GM18526 (cell line): ENCODE results near the gene FCRL6.

ENCODE experiments used
- POLR2A ChIP-seq: IDR thresholded peaks from 3 replicates; pipeline ENCODE4 v1.6.1; 2011; ENCODE audit not compliant: insufficient read length; ENCODE audit errors: extremely low read depth

FCRL6 gene

GRCh38 chr1:159845751-159846629 lies 43.8 kb downstream of the FCRL6 start:
- TF ChIP-seq POLR2A: no peak

- no peak for TF ChIP-seq POLR2A
These were observed 45.1 kb downstream of the FCRL6 start for GRCh38 chr1:159847231-159847630.

- TF ChIP-seq POLR2A: no peak
These were observed 46.2 kb downstream of the FCRL6 start for GRCh38 chr1:159848326-159848725.

- no peak for TF ChIP-seq POLR2A
These were observed 47.6 kb downstream of the FCRL6 start for GRCh38 chr1:159849626-159850366.

DNA sequence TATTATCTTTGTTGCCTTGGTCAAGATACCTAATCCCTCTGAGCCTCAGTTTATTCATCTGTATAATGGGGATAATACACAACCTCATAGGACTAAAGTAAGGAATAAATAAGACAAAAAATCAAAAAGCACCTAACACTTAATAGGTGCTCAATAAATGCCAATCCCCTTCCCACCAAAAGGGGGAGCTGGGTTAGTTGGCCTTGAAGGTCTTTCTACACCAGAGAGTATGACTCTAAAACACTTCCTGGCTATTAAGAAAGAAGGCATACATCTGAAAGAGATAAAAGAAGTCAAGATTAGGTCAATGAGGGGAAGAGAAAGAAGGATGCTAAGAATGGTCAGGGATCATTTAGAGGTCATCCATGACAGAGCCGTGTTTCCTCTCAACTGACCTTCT lies 49.2 kb downstream of the FCRL6 start:
- TF ChIP-seq POLR2A: no peak

GRCh38 chr1:159853417-159854115 lies 51.4 kb downstream of the FCRL6 start:
- no peak for TF ChIP-seq POLR2A

DNA sequence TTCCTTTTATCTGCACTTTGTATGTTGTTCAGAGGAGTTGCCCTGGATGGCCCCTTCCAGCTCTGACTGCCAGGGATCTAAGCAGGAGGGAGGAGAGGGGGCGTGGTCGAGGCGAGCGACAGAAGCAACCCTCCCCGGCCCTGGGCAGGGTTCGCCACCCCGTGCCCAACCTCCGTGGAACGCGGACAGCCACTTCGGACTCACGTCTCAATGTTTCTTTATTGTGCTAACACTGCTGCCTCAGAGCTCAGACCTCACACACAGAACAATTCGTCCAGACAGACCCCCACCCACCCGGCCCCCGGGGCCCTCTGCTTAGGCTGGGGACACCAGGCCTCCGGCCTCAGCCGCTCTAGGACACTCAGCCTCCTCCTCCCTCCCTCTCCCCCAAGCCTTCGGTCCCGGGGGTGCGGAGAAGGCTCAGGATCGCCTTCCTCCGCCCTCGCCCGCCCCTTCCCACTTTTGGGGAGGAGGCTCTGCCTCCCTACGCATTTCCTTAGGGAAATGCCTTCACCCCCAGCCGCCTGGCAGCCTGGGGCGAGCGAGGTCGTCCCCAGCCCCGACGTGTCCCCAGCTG lies 52.0 kb downstream of the FCRL6 start:
- TF ChIP-seq POLR2A: no peak

DNA sequence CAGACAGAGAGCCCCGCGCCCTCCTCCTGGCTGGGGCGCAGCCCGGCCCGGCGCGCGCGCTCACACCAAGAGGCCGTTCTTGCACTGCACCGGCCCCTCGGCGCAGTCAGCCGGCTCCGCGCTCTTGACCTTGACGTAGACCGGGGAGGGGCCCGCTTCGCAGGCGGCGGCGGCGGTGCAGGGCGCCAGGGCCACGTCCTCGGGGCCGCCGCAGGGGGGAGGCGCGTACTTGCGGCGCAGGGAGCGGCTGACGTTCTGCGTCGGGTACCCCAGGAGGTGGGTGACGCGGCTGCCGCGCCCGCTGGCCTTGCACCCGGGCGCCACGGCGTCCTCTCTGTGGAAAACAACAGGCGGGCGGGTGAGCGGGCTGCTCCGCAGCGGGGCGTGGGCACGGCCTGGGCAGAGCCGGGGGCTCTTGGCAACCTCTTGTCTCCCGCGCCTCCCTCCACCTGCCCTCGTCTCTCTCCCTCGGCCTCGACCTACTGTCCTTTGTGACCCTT lies 52.6 kb downstream of the FCRL6 start:
- no peak for TF ChIP-seq POLR2A

DNA sequence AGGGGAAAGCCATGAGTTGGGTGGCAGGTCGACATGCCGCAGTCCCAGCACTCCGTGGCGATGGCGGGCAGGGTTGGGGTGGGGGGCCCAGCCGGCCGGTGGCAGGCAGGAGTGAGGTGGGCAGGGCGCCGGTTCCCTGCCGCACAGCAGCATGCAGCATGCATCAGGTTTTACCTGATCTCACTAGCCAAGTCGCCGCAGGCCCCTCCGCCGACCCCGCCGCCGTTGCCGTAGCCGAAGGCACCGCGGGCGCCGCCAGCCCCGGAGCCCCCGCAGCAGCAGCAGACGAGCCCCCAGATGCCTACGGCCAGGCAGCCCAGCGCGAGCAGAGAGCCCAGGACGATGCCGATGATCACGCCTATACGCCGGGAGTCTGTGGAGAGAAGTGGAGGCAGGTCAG lies 53.5 kb downstream of the FCRL6 start:
- TF ChIP-seq POLR2A: no peak

- TF ChIP-seq POLR2A: no peak
These were observed 54.4 kb downstream of the FCRL6 start for GRCh38 chr1:159856576-159856975.

- TF ChIP-seq POLR2A: no peak
These were observed 55.7 kb downstream of the FCRL6 start for GRCh38 chr1:159857889-159858288.

DNA sequence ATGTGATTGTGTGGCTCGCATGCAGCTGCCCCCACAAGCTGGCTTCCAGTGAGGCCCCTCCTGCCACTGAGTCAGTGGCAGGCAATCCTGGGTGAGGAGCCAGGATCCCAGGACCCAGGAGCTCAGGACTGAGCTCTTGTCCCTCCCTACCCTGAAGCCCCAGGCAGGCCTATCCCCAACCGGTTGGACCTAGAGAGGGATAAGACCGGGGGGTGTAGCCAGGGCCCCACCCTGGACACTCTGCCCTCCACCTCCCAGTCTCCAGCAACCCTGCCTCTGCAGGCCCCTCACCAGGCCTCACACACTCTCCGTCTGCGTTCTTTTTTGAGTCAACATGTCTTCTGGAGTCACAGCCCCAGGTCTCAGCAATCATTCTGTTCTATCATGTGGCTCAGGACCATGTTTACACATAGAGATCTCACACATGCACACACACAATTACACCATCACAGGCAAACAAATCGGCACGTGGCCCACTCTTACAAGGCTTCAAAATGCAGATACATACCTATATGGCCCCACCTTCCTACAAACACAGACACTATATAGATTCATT lies 57.7 kb downstream of the FCRL6 start:
- TF ChIP-seq POLR2A: no peak

- no peak for TF ChIP-seq POLR2A
These were observed 58.3 kb downstream of the FCRL6 start for GRCh38 chr1:159860456-159860855.

- no peak for TF ChIP-seq POLR2A
These were observed 59.1 kb downstream of the FCRL6 start for GRCh38 chr1:159861218-159861617.

GRCh38 chr1:159862031-159862430 lies 59.9 kb downstream of the FCRL6 start:
- no peak for TF ChIP-seq POLR2A
